Heart left ventricle (tissue), 13 donors: ENCODE data around the gene PARP1.

ENCODE experiments used
- CTCF ChIP-seq, 12 donors: fragments of 200-600 bp; sonication (generic) in 4 of 12; IDR thresholded peaks; one replicate each; pipeline versions ENCODE4 v1.5.0 to v1.8.0; 2018 to 2022; ENCODE audit warnings: antibody characterized with exemption in 12 of 12, mild to moderate bottlenecking in 5 of 12
- POLR2A ChIP-seq, 2 donors: fragments of 450-650 bp; IDR thresholded peaks; one replicate each; pipeline ENCODE4 v1.6.1; 2017; ENCODE audit warnings: antibody characterized with exemption in 2 of 2, mild to moderate bottlenecking in 2 of 2, moderate library complexity in 2 of 2
- donor health status: ischemic (EF 13 %, LVEDD 7.1; RV severe dilation, severe dysfunction).
- donor health status: DM: no; HTN: yes; CAD: no.
- donor health status: DM: no; HTN: no; CAD: no.
- donor health status: ischemic (EF 25% LVEDD 6.9; RV normal size, moderate dysfunction).
- donor health status: ischemic (EF 25% LVEDD 5.7; RV mildly dilated, moderate dysfunction).
- donor health status: ischemic (EF 35%, LVEDD 5.7; RV mildly dilated, moderate dysfunction).
- donor health status: nonischemic (EF 11% LVEDD 7.7; RV severe dilation, severe dysfunction).
- donor health status: DM: yes; HTN: yes; CAD: no.
- donor health status: PGD.
- donor health status: ischemic (EF 29% LVEDD 5.4; RV normal size, mild dysfunction).
- donor health status: nonischemic (EF 23%, LVEDD 6.1; RV moderate dilation, normal function).

GRCh38 chr1:226397955-226398636 is 9.8 kb downstream of the PARP1 start:
- TF ChIP-seq CTCF (IDR thresholded peaks at IDR 0.05) (no peak), POLR2A (IDR thresholded peaks at IDR 0.05) (no peak)
